ENCODE results near the gene SNX25. TPM values are rescaled to one million over a fixed set of nuclear protein-coding genes. Genes with fewer than 3 reads are reported as not detected.
"Not testable (repeated sequence)": the region's sequence is repeated elsewhere in the genome, so short reads cannot be mapped to it uniquely, and the experiment has no call there.

Gene SNX25
- total and polyA plus RNA-seq, 8 donors: 2.6 to 36.8 (median 8.3) TPM

DNA sequence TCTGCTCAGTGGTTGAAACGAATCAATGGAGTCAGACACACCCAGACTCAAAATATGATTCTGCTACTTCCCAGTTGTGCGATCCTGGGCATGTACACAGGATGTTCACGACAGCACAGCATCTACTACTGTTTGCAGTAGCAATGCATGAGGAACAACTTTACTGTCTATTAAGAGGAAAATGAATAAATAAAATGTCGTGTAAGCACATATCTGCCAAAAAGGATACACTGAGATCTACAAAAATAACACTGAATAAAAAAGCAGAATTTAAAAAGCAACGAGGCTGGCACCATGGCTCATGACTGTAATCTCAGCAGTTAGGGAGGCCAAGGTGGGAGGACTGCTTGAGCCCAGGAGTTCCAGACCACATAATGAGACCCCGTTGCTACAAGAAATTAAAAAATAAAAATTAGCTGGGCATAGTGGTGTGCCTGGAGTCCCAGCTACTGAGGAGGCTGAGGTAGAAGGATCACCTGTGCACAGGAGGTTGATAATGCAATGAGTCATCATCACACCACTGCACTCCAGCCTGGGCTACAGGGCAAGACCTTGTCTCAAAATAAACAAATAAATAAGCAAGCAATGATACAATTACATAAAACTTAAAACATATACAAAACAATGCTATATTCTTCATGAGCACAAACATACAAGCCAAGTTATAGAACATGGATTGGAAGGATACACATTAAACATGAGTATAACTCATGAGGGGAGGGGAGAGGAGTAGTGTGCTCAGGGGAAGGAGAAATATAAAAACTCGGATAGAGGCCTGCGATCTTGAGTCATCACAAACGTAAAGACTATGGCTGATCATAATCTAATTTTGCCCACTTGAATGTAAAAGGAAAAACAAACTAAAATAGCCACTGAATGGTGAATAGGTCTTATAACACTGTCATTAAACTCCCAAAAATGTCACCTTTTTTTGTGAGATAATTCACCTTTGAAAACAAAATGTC lies 14.2 kb upstream of the SNX25 start:
- DNase-seq: no peak
- no peaks in the 10 kb centered on the region for H3K27me3 ChIP-seq
- TF ChIP-seq, protein P1, sequence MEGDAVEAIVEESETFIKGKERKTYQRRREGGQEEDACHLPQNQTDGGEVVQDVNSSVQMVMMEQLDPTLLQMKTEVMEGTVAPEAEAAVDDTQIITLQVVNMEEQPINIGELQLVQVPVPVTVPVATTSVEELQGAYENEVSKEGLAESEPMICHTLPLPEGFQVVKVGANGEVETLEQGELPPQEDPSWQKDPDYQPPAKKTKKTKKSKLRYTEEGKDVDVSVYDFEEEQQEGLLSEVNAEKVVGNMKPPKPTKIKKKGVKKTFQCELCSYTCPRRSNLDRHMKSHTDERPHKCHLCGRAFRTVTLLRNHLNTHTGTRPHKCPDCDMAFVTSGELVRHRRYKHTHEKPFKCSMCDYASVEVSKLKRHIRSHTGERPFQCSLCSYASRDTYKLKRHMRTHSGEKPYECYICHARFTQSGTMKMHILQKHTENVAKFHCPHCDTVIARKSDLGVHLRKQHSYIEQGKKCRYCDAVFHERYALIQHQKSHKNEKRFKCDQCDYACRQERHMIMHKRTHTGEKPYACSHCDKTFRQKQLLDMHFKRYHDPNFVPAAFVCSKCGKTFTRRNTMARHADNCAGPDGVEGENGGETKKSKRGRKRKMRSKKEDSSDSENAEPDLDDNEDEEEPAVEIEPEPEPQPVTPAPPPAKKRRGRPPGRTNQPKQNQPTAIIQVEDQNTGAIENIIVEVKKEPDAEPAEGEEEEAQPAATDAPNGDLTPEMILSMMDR (IDR thresholded peaks at IDR 0.05): no peak
- no peak for TF ChIP-seq EP300 (IDR thresholded peaks at IDR 0.05)
- TF ChIP-seq POLR2AphosphoS5 (IDR thresholded peaks at IDR 0.05): no peak
- no peak for TF ChIP-seq POLR2A (IDR thresholded peaks at IDR 0.05)
- intact Hi-C loops (cut with DNase I; ENCODE audit: low total_unique reads): no loop called here
- peaks cover 0 to 4% (median 2%) of the 10 kb centered on the region in 4 donors for H3K4me1 ChIP-seq
- H3K27ac ChIP-seq: no peak overlapping the region
- peaks cover 3 to 24% (median 10%) of the 10 kb centered on the region in 4 donors for H3K36me3 ChIP-seq
- 68 to 82% (median 78%) methylated on average over 9 of the region's 9 CpGs for WGBS, 5 donors
- H3K4me3 ChIP-seq: no peak overlapping the region
- no peaks in the 10 kb centered on the region for H3K9me3 ChIP-seq

DNA sequence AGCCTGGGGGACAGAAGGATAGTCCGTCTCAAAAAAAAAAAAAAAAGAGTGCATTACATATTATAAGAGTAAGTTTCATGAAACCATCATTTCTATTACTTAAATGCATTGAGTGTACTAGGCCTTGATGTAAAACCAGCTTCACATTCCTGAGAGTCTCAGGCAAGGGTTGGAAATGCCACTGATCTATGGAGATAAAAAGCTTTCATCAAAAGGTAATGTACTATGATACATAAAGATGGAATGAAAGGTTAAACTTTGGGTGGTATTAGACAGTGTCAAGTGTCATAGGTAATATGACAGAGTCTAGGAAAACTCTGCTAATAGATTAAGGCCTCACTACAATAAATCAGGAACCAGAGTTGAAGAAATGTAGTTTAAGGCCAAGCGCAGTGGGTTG lies 13.0 kb upstream of the SNX25 start:
- 88 to 100% (median 96%) methylated on average over 2 of the region's 2 CpGs for whole genome bisulfite sequencing, 5 donors
- H3K36me3 ChIP-seq: peaks cover 0 to 16% (median 2%) of the 10 kb centered on the region in 4 donors
- intact Hi-C loops (cut with DNase I; ENCODE audit: low total_unique reads): no loop called here
- H3K4me3 ChIP-seq: no peak overlapping the region
- H3K9me3 ChIP-seq: no peaks in the 10 kb centered on the region
- TF ChIP-seq POLR2A (IDR thresholded peaks at IDR 0.05) (no peak), POLR2AphosphoS5 (IDR thresholded peaks at IDR 0.05) (no peak), EP300 (IDR thresholded peaks at IDR 0.05) (no peak)
- TF ChIP-seq, protein P1 (IDR thresholded peaks at IDR 0.05): no peak
- no peak overlapping the region for H3K27ac ChIP-seq
- peaks cover 0 to 7% (median 2%) of the 10 kb centered on the region in 4 donors for H3K4me1 ChIP-seq
- no peaks in the 10 kb centered on the region for H3K27me3 ChIP-seq
- DNase-seq: no peak

DNA sequence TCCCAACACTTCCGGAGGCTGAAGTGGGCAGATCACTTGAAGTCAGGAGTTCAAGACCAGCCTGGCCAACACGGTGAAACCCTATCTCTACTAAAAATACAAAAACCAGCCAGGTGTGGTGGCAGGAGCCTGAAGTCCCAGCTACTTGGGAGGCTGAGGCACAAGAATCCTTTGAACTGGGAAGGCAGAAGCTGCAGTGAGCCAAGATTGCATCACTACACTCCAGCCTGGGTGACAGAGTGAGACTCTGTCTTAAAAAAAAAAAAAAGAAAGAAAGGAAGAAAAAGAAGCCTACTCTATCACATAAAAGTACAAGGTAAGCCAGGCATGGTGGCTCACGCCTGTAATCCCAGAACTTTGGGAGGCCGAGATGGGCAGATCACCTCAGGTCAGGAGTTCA lies 11.2 kb upstream of the SNX25 start:
- Histone ChIP-seq H3K27ac (peak overlapping the region in 3 of 5 donors; percentile 14 to 38 (median 17)), H3K36me3 (peaks cover 0 to 16% (median 2%) of the 10 kb centered on the region in 4 donors), H3K4me1 (peaks cover 6 to 25% (median 14%) of the 10 kb centered on the region in 4 donors)
- WGBS, 5 donors: 91 to 99% (median 94%) methylated on average over 4 of the region's 4 CpGs
- H3K4me3 ChIP-seq; H3K27me3 ChIP-seq; DNase-seq; H3K9me3 ChIP-seq; intact Hi-C loops (cut with DNase I; ENCODE audit: low total_unique reads): not testable (repeated sequence)

DNA sequence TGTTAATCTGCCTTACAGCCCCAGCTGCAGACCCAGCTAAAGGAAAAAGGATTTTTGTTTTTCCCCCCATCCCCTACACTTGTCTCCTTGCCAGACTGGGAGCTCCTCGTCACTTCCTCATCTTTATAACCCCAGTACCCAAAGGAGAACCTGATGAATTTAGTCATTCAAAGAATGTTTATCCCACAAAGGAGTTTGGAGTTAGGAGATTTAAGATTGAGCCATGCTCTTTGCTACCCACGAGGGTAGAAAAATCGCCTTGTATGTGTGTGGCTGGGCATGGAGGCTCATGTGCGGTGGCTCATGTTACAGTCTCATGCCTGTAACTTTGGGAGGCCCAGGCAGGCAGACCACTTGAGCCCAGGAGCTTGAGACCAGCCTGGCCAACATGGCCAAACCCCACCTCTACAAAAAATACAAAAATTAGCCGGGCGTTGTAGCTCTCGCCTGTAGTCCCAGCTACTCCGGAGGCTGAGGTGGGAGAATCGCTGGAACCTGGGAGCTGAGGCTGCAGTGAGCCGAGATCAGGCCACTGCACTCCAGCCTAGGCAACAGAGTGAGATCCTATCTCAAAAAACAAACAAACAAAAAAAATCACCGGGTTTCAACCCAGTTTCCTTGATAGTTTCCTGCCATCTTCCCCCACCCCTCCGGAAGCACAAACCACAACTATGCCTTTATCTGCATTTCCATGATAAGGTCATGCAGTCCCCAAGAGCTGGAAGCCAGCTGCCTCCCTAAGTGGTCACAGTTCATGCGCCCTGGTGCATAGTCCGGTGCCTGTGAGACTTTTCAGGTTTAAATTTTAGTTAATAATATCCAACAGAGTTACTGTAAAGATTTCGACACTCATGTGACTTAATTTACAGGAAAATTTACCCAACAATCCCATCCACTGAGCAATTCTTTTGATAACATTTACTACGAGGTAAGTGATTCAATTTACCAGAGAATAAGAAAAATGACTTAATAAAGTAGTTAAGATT lies 7.1 kb upstream of the SNX25 start:
- intact Hi-C loops (cut with DNase I; ENCODE audit: low total_unique reads): no loop called here
- DNase-seq: peak in 1 of 2 donors; percentile 54
- H3K4me3 ChIP-seq: peak overlapping the region in 2 of 4 donors; percentile 69 to 76

More for the DNA sequence above, 7.1 kb upstream of the SNX25 start:
- H3K36me3 ChIP-seq: peaks cover 0 to 6% (median 0%) of the 10 kb centered on the region in 4 donors
- H3K27ac ChIP-seq: peak overlapping the region; percentile 18 to 99 (median 98)
- no peaks in the 10 kb centered on the region for H3K27me3 ChIP-seq
- peaks cover 18 to 35% (median 26%) of the 10 kb centered on the region in 4 donors for H3K4me1 ChIP-seq
- WGBS, 5 donors: 37 to 57% (median 48%) methylated on average over 16 of the region's 16 CpGs
- no peaks in the 10 kb centered on the region for H3K9me3 ChIP-seq
- TF ChIP-seq EP300 (IDR thresholded peaks at IDR 0.05) (no peak), POLR2A (IDR thresholded peaks at IDR 0.05) (no peak), POLR2AphosphoS5 (IDR thresholded peaks at IDR 0.05) (no peak)
- TF ChIP-seq, protein P1 (IDR thresholded peaks at IDR 0.05): no peak

Measured in stomach (tissue), 9 donors.